ENCODE results near the gene ACTR6. TPM values are rescaled to one million over a fixed set of nuclear protein-coding genes. Genes with fewer than 3 reads are reported as not detected.

Gene ACTR6
- total RNA-seq, 4 donors from 2014 or later: 14.2 to 21.0 (median 16.5) TPM

DNA sequence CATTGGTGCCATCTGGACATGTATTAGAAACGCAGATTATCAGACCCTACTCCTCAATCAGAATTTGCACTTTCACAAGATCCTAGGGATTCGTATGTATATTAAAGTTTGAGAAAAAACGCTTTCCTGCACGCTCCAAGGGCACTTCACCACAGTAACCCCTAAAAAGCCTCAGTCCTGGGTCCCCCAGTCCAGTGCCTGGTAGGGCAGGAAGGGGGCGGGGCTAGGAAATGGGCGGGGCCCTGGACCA lies 65.9 kb downstream of the ACTR6 start:
- H3K9me3 ChIP-seq: no peaks in the 10 kb centered on the region
- H3K36me3 ChIP-seq: no peaks in the 10 kb centered on the region
- no peak for DNase-seq
- intact Hi-C loops (cut with DNase I): no loop called here
- WGBS, 2 donors: 0% methylated on average over 3 to 4 of the region's 6 CpGs
- H3K27ac ChIP-seq: peak overlapping the region; percentile 89 to 99 (median 98)
- no peak for TF ChIP-seq POLR2A (IDR thresholded peaks at IDR 0.05)
- TF ChIP-seq, protein P1, sequence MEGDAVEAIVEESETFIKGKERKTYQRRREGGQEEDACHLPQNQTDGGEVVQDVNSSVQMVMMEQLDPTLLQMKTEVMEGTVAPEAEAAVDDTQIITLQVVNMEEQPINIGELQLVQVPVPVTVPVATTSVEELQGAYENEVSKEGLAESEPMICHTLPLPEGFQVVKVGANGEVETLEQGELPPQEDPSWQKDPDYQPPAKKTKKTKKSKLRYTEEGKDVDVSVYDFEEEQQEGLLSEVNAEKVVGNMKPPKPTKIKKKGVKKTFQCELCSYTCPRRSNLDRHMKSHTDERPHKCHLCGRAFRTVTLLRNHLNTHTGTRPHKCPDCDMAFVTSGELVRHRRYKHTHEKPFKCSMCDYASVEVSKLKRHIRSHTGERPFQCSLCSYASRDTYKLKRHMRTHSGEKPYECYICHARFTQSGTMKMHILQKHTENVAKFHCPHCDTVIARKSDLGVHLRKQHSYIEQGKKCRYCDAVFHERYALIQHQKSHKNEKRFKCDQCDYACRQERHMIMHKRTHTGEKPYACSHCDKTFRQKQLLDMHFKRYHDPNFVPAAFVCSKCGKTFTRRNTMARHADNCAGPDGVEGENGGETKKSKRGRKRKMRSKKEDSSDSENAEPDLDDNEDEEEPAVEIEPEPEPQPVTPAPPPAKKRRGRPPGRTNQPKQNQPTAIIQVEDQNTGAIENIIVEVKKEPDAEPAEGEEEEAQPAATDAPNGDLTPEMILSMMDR (IDR thresholded peaks at IDR 0.05): no peak
- H3K4me1 ChIP-seq: peaks cover 18 to 43% (median 23%) of the 10 kb centered on the region in 3 donors
- H3K4me3 ChIP-seq: peak overlapping the region; percentile 55 to 99 (median 90)
- H3K27me3 ChIP-seq: no peaks in the 10 kb centered on the region

DNA sequence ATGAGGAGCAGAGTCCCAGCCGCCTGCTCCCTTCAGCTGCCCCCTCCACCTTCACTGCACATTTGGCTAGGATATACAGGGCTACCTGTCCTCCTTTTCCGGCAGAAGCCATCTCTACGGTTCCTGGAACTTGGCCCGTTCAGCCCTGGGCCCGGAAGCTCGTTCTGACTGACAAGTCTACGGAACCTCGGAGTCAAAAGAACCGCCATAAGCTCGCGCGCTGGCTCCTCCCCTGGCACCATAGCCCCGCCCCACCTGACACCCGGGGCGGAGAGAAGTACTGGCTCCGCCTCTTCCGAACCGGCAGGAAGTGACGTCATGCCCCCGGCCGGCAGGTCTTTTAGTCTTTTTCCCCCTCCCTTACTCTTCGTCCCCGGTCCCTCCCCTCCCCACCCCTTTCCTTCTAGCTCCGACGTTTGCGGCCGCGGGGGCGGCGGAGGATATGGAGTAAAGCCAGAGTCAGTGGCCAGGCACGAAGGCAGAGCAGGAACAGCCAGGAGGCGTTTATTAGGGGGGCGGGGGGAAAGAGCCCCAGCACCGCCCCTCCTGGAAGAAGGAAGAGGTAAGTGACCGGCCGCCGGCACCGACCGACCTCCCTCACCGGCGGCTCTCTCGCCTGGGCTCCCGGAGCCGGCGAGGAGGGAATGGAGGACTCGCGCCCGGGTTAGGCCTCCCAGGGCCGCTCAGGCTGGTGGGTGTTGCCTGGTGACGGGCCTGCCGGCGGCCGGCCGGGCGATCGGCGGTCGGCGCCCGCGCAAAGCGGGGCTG lies 66.4 kb downstream of the ACTR6 start, which contains the start of the genes DEPDC4 and SCYL2:
TSS of gene DEPDC4 (minus strand) at position 245 of the 768 bp plus-strand sequence. CDS start at position 242, 3 bp downstream.
TSS of gene SCYL2 (plus strand) at position 343 of the 768 bp plus-strand sequence. CDS start 15,794 bp downstream, outside the sequence.
- H3K4me3 ChIP-seq: peak within 1 kb of the TSS; percentile 55 to 99 (median 90)
- peak; percentile 85 for DNase-seq
- H3K27ac ChIP-seq: peak within 1 kb of the TSS; percentile 89 to 99 (median 98)
- no peaks in the 10 kb centered on the region for H3K27me3 ChIP-seq
- no peaks in the 10 kb centered on the region for H3K36me3 ChIP-seq
- intact Hi-C loops (cut with DNase I): no loop called here
- no peaks in the 10 kb centered on the region for H3K9me3 ChIP-seq
- WGBS, 2 donors: 0 to 1% methylated on average over 2 to 30 of the region's 62 CpGs
- peaks cover 18 to 48% (median 23%) of the 10 kb centered on the region in 3 donors for H3K4me1 ChIP-seq
- TF ChIP-seq, protein P1 (IDR thresholded peaks at IDR 0.05): no peak
- TF ChIP-seq POLR2A (IDR thresholded peaks at IDR 0.05): peak in 2 of 4 donors; percentile 70 to 72

DNA sequence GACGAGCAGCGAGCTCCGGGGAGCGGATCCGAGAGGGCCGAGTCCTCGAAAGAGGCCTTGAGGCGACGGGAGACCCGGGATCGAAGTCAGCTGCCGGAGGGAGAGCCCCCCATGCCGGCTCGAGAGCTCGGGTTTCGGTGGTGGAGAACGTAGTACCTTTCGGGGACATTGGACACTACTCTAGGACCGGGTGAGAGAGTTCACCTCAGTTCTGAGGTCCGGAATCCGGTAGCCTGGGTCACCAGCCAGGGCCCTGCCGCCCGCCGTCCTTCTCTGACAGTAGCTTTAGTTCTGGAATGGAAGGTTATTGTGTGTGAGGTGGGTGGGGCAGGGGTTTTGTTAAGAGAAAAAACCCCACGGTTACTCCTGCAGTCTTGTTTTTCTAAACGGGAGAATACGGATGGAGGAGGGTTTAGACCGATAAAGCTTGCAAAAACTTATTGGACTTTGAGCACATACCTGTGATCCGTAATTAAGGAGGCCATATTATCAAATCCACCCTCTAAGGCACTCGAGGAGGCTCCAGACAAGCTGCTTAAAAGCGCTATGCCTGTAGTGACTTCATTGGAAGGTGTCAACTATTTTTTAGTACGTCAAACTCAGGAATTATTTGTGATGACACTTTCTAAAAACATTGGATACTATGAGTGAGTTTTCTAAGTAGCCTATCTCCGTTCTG lies 67.1 kb downstream of the ACTR6 start:
- no peaks in the 10 kb centered on the region for H3K36me3 ChIP-seq
- DNase-seq: no peak
- TF ChIP-seq POLR2A (IDR thresholded peaks at IDR 0.05): no peak
- TF ChIP-seq, protein P1 (IDR thresholded peaks at IDR 0.05): no peak
- H3K4me3 ChIP-seq: peak overlapping the region; percentile 55 to 99 (median 90)
- H3K27me3 ChIP-seq: no peaks in the 10 kb centered on the region
- WGBS, 2 donors: 0% methylated on average over 9 to 14 of the region's 33 CpGs
- peak overlapping the region; percentile 89 to 99 (median 98) for H3K27ac ChIP-seq
- intact Hi-C loops (cut with DNase I): no loop called here
- no peaks in the 10 kb centered on the region for H3K9me3 ChIP-seq
- peaks cover 18 to 49% (median 23%) of the 10 kb centered on the region in 3 donors for H3K4me1 ChIP-seq

DNA sequence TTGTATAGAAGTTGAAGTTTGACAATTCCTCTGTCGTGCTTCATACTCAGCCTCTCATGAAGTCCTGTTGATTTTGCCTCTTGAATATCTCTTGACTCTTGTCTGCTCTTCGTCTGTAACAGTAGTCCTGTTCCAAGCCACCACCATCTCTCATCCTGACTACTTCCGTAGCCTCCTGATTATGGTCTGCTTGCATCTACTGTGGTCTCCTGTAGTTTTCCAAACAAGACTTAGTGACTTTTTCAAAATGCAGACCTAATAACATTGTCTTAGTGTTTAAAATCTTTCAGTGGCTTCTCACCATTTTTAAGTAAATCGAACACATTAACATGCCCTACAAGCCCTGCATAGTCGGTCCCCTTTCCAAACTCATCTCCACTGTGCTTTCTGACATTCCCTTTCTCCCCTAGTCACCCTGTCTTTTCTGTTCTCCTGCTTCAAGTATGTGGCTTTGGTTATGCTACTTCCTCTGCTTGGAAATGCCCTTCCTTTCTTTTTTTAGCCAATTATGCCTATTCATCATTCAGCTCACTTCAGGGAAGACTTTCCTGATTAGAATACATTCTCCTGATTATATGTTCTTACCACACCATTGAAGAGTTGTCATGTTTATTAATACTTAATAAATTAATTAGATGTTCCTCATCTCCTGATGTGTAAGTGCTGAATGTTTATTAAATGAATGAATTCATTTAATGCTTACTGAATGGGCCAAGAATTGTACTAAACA lies 68.4 kb downstream of the ACTR6 start:
- H3K36me3 ChIP-seq: no peaks in the 10 kb centered on the region
- TF ChIP-seq, protein P1 (IDR thresholded peaks at IDR 0.05): no peak
- TF ChIP-seq POLR2A (IDR thresholded peaks at IDR 0.05): no peak
- H3K27ac ChIP-seq: peak overlapping the region in 1 of 4 donors; percentile 89
- intact Hi-C loops (cut with DNase I): no loop called here
- no peaks in the 10 kb centered on the region for H3K27me3 ChIP-seq
- H3K4me1 ChIP-seq: peaks cover 18 to 49% (median 23%) of the 10 kb centered on the region in 3 donors
- H3K9me3 ChIP-seq: no peaks in the 10 kb centered on the region
- H3K4me3 ChIP-seq: peak overlapping the region in 2 of 4 donors; percentile 55 to 99
- DNase-seq: no peak
- WGBS, 2 donors: 57% methylated on average over 5 of the region's 5 CpGs
